Kidney epithelial cell (primary cell): Measurements from ENCODE around the gene VPS16. TPM values are rescaled to one million over a fixed set of nuclear protein-coding genes. Genes with fewer than 3 reads are reported as not detected.

Experiments
- DNase-seq: peaks from one replicate; pipeline ENCODE4 v3.0.0-alpha.2; 2010; ENCODE audit warnings: low read depth
- H3K27me3 ChIP-seq: 2 replicates; pipeline ENCODE4 v1.6.0; 2011; ENCODE audit warnings: low read length; ENCODE audit not compliant: control insufficient read depth, insufficient read depth
- H3K36me3 ChIP-seq: 2 replicates; pipeline ENCODE4 v1.5.1; 2011; ENCODE audit warnings: low read length; ENCODE audit not compliant: control insufficient read depth, insufficient read depth
- H3K4me3 ChIP-seq: 2 replicates; pipeline ENCODE4 v1.5.1; 2011; ENCODE audit warnings: low read depth, mild to moderate bottlenecking, control low read depth, low read length
- CTCF ChIP-seq: IDR thresholded peaks from 2 replicates; pipeline ENCODE4 v1.5.1; 2011; ENCODE audit warnings: mild to moderate bottlenecking, moderate library complexity, low read length, control low read depth, inconsistent platforms; ENCODE audit not compliant: insufficient read depth, poor library complexity, severe bottlenecking
- total RNA-seq: library from RNA; depleted of rRNA; stranded (reverse); fragments of >200 nt; gene quantifications from 2 replicates; pipeline ENCODE4 v1.2.3, GENCODE V29; 2015

Gene VPS16
- 38.6 and 40.4 TPM in 2 replicates for total RNA-seq

GRCh38 chr20:2840138-2840966, at the start of gene VPS16, which contains the start of gene PCED1A:
Gene VPS16, plus strand, starts transcription at chr20:2840745. Its CDS starts 30 bp downstream, at chr20:2840775.
Gene PCED1A, minus strand, starts transcription at chr20:2840655. Its CDS starts 743 bp downstream, at chr20:2839912.
- no peak for TF ChIP-seq CTCF
- peak; percentile 39 for DNase-seq
- Histone ChIP-seq H3K36me3 (no peaks in the 10 kb centered on the region), H3K4me3 (peak within 1 kb of the TSS; percentile 62), H3K27me3 (no peaks in the 10 kb centered on the region)

GRCh38 chr20:2793471-2793870, 47.1 kb upstream of the VPS16 start:
- Histone ChIP-seq H3K27me3 (peaks cover 11% of the 10 kb centered on the region), H3K4me3 (no peak overlapping the region), H3K36me3 (no peaks in the 10 kb centered on the region)
- DNase-seq = no peak
- no peak for TF ChIP-seq CTCF

GRCh38 chr20:2794202-2794748, 46.3 kb upstream of the VPS16 start:
- peaks cover 17% of the 10 kb centered on the region for H3K27me3 ChIP-seq
- H3K36me3 ChIP-seq = no peaks in the 10 kb centered on the region
- TF ChIP-seq CTCF = no peak
- no peak overlapping the region for H3K4me3 ChIP-seq
- no peak for DNase-seq

GRCh38 chr20:2794866-2795447, 45.6 kb upstream of the VPS16 start:
- no peak overlapping the region for H3K4me3 ChIP-seq
- H3K36me3 ChIP-seq = no peaks in the 10 kb centered on the region
- H3K27me3 ChIP-seq = peaks cover 24% of the 10 kb centered on the region
- DNase-seq = no peak
- TF ChIP-seq CTCF = no peak

- no peak overlapping the region for H3K4me3 ChIP-seq
- DNase-seq = no peak
- no peaks in the 10 kb centered on the region for H3K36me3 ChIP-seq
- TF ChIP-seq CTCF = no peak
- H3K27me3 ChIP-seq = peaks cover 25% of the 10 kb centered on the region
Observed at GRCh38 chr20:2795451-2795850, 45.1 kb upstream of the VPS16 start.
